DND-41 (cell line): Measurements from ENCODE around the gene TSPAN7.

ENCODE experiments used
- ATAC-seq: fragments of 200-7000 bp; cut with Tn5 transposase; 3 replicates; pipeline ENCODE4 v1.9.1; 2021; ENCODE audit warnings: low read depth; ENCODE audit not compliant: insufficient read depth
- DNase-seq: peaks from one replicate; pipeline ENCODE4 v3.0.0-alpha.2; 2020
- H2AFZ ChIP-seq: 2 replicates; pipeline ENCODE4 v1.6.0; 2012; ENCODE audit warnings: low read depth, low read length
- H3K27ac ChIP-seq: 2 replicates; pipeline ENCODE4 v1.5.1; 2012; ENCODE audit warnings: low read length, inconsistent platforms
- H3K27me3 ChIP-seq: fragments of 200-600 bp; sonication (generic); 2 replicates; pipeline ENCODE4 v1.6.0; 2012; ENCODE audit warnings: low read length, mild to moderate bottlenecking, inconsistent platforms; ENCODE audit not compliant: insufficient read depth, poor library complexity
- H3K36me3 ChIP-seq: 2 replicates; pipeline ENCODE4 v1.5.1; 2012; ENCODE audit warnings: low read length, inconsistent platforms; ENCODE audit not compliant: insufficient read depth
- H3K4me1 ChIP-seq: 2 replicates; pipeline ENCODE4 v1.5.1; 2012; ENCODE audit warnings: mild to moderate bottlenecking, low read length; ENCODE audit not compliant: insufficient read depth
- H3K4me2 ChIP-seq: 2 replicates; pipeline ENCODE4 v1.6.0; 2012; ENCODE audit warnings: mild to moderate bottlenecking, moderate library complexity, low read length, inconsistent platforms; ENCODE audit not compliant: insufficient read depth
- H3K4me3 ChIP-seq, 2 experiments: fragments of 200-600 bp in 1 of 2; shearing (Covaris generic) in 1 of 2; 2 replicates each; pipeline ENCODE4 v1.5.1; 2012 to 2016; ENCODE audit warnings: inconsistent platforms in 2 of 2, low read length in 2 of 2, mild to moderate bottlenecking in 2 of 2, low read depth in 1 of 2, moderate library complexity in 1 of 2
- H3K79me2 ChIP-seq: 2 replicates; pipeline ENCODE4 v1.6.0; 2012; ENCODE audit warnings: low read length, inconsistent platforms; ENCODE audit not compliant: insufficient read depth
- H3K9ac ChIP-seq: 2 replicates; pipeline ENCODE4 v1.6.0; 2012; ENCODE audit warnings: low read depth, mild to moderate bottlenecking, inconsistent platforms, low read length, moderate library complexity
- H3K9me3 ChIP-seq: 2 replicates; pipeline ENCODE4 v1.5.1; 2012; ENCODE audit warnings: low read length, moderate library complexity, mild to moderate bottlenecking, inconsistent platforms; ENCODE audit not compliant: insufficient read depth, severe bottlenecking
- H4K20me1 ChIP-seq: 2 replicates; pipeline ENCODE4 v1.6.0; 2012; ENCODE audit warnings: low read length; ENCODE audit not compliant: insufficient read depth
- CTCF ChIP-seq: IDR thresholded peaks from 2 replicates; pipeline ENCODE4 v1.5.1; 2012; ENCODE audit warnings: borderline replicate concordance, low read length, moderate library complexity, mild to moderate bottlenecking; ENCODE audit not compliant: poor library complexity, severe bottlenecking; ENCODE audit errors: extremely low read depth
- EZH2 ChIP-seq: IDR thresholded peaks from 3 replicates; pipeline ENCODE4 v1.6.1; 2012; ENCODE audit warnings: borderline replicate concordance, low read depth, mild to moderate bottlenecking, moderate library complexity, low read length, inconsistent platforms; ENCODE audit not compliant: severe bottlenecking

TSPAN7 gene

GRCh38 chrX:38594434-38594833, 33.1 kb downstream of the TSPAN7 start:
- no peak for ATAC-seq
- Histone ChIP-seq H3K9me3 (no peaks in the 10 kb centered on the region), H2AFZ (no peak overlapping the region), H3K4me3 (no peak overlapping the region), H3K4me2 (no peak overlapping the region), H3K9ac (no peak overlapping the region), H3K36me3 (no peaks in the 10 kb centered on the region), H3K4me1 (peaks cover 26% of the 10 kb centered on the region), H3K27ac (no peak overlapping the region), H3K79me2 (no peaks in the 10 kb centered on the region), H4K20me1 (no peaks in the 10 kb centered on the region), H3K27me3 (no peaks in the 10 kb centered on the region)
- DNase-seq, result no peak
- TF ChIP-seq CTCF (no peak), EZH2 (no peak)

GRCh38 chrX:38595801-38596200, 34.5 kb downstream of the TSPAN7 start:
- ATAC-seq (peak; percentile 76), DNase-seq (no peak)
- H4K20me1 ChIP-seq, result no peaks in the 10 kb centered on the region
- H3K4me1 ChIP-seq, result peaks cover 23% of the 10 kb centered on the region
- no peak overlapping the region for H3K9ac ChIP-seq
- H3K4me3 ChIP-seq, result no peak overlapping the region
- TF ChIP-seq EZH2 (no peak), CTCF (no peak)
- H3K79me2 ChIP-seq, result no peaks in the 10 kb centered on the region
- no peaks in the 10 kb centered on the region for H3K9me3 ChIP-seq
- H3K36me3 ChIP-seq, result no peaks in the 10 kb centered on the region
- H2AFZ ChIP-seq, result no peak overlapping the region
- H3K27ac ChIP-seq, result peak overlapping the region; percentile 11; the same call in 1 of the 2 replicates
- no peak overlapping the region for H3K4me2 ChIP-seq
- H3K27me3 ChIP-seq, result no peaks in the 10 kb centered on the region

- TF ChIP-seq CTCF, result no peak
- TF ChIP-seq EZH2, result no peak
- Histone ChIP-seq H3K4me1 (peaks cover 21% of the 10 kb centered on the region), H3K9ac (no peak overlapping the region), H3K9me3 (no peaks in the 10 kb centered on the region), H3K4me2 (no peak overlapping the region), H2AFZ (no peak overlapping the region), H3K36me3 (no peaks in the 10 kb centered on the region), H3K27ac (no peak overlapping the region), H3K27me3 (no peaks in the 10 kb centered on the region), H4K20me1 (no peaks in the 10 kb centered on the region), H3K4me3 (no peak overlapping the region), H3K79me2 (no peaks in the 10 kb centered on the region)
- DNase-seq, result no peak
- no peak for ATAC-seq
Observed at GRCh38 chrX:38596939-38597338, 35.6 kb downstream of the TSPAN7 start.
